ENCODE results near the gene CNTN1.
"Not testable (repeated sequence)": the region's sequence is repeated elsewhere in the genome, so short reads cannot be mapped to it uniquely, and the experiment has no call there.

The CNTN1 gene

GRCh38 chr12:40697566-40698259 is 5.5 kb downstream of the CNTN1 start:
- DNase-seq (ENCODE audit: low spot score) = no peak

GRCh38 chr12:40701756-40702155 is 9.5 kb downstream of the CNTN1 start:
- DNase-seq (ENCODE audit: low spot score) = no peak

- DNase-seq (ENCODE audit: low spot score) = no peak
These were observed 18.9 kb downstream of the CNTN1 start for GRCh38 chr12:40711121-40711520.

GRCh38 chr12:40714636-40715035 is 22.4 kb downstream of the CNTN1 start:
- DNase-seq (ENCODE audit: low spot score) = no peak

- no peak for DNase-seq (ENCODE audit: low spot score)
These were observed 23.8 kb downstream of the CNTN1 start for GRCh38 chr12:40716037-40716436.

GRCh38 chr12:40717576-40717975 is 25.3 kb downstream of the CNTN1 start:
- DNase-seq (ENCODE audit: low spot score) = no peak

- DNase-seq (ENCODE audit: low spot score) = no peak
These were observed 26.7 kb downstream of the CNTN1 start for GRCh38 chr12:40718878-40719372.

GRCh38 chr12:40723001-40723400 is 30.8 kb downstream of the CNTN1 start:
- no peak for DNase-seq (ENCODE audit: low spot score)

- DNase-seq (ENCODE audit: low spot score) = no peak
These were observed 34.1 kb downstream of the CNTN1 start for GRCh38 chr12:40726366-40726765.

GRCh38 chr12:40727774-40728483 is 35.7 kb downstream of the CNTN1 start:
- no peak for DNase-seq (ENCODE audit: low spot score)

- no peak for DNase-seq (ENCODE audit: low spot score)
These were observed 38.0 kb downstream of the CNTN1 start for GRCh38 chr12:40730281-40730680.

- DNase-seq (ENCODE audit: low spot score) = no peak
These were observed 41.6 kb downstream of the CNTN1 start for GRCh38 chr12:40733871-40734270.

GRCh38 chr12:40734276-40734675 is 42.0 kb downstream of the CNTN1 start:
- DNase-seq (ENCODE audit: low spot score) = no peak

- no peak for DNase-seq (ENCODE audit: low spot score)
These were observed 43.5 kb downstream of the CNTN1 start for GRCh38 chr12:40735551-40736230.

- not testable (repeated sequence) for DNase-seq (ENCODE audit: low spot score)
These were observed 45.2 kb downstream of the CNTN1 start for GRCh38 chr12:40737416-40737815.

- DNase-seq (ENCODE audit: low spot score) = no peak
These were observed 46.6 kb downstream of the CNTN1 start for GRCh38 chr12:40738856-40739255.

- DNase-seq (ENCODE audit: low spot score) = no peak
These were observed 49.8 kb downstream of the CNTN1 start for GRCh38 chr12:40742041-40742440.

GRCh38 chr12:40745386-40745785 is 53.1 kb downstream of the CNTN1 start:
- DNase-seq (ENCODE audit: low spot score) = peak; percentile 18

GRCh38 chr12:40749863-40750262 is 57.6 kb downstream of the CNTN1 start:
- no peak for DNase-seq (ENCODE audit: low spot score)

- no peak for DNase-seq (ENCODE audit: low spot score)
These were observed 59.8 kb downstream of the CNTN1 start for GRCh38 chr12:40752011-40752410.

GRCh38 chr12:40760821-40761220 is 68.6 kb downstream of the CNTN1 start:
- no peak for DNase-seq (ENCODE audit: low spot score)

GRCh38 chr12:40762072-40762471 is 69.8 kb downstream of the CNTN1 start:
- DNase-seq (ENCODE audit: low spot score) = peak; percentile 17
